Measurements from ENCODE around the gene DDX55. TPM values are rescaled to one million over a fixed set of nuclear protein-coding genes. Genes with fewer than 3 reads are reported as not detected.

DDX55 gene
- total and polyA plus RNA-seq, 12 donors: 9.8 to 34.7 (median 18.3) TPM

DNA sequence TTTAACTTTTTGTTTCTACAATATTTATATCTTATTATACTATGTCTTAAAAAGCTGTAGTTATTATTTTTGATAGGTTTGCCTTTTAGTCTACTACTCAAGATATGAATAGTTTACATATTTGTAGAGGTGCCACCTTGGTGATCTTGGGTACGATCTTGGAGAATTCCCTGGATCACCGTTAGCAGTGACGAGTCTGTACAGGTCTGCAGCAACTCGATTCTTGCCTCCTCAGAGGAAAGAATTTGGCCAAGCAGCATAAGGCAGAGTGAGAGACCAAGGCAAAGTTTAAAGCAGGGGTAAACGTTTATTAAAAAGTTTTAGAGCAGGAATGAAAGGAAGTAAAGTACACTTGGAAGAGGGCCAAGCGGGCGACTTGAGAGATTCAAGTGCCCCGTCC, 65.9 kb downstream of the DDX55 start:
- no peak overlapping the region for H3K27ac ChIP-seq
- no peak for TF ChIP-seq POLR2A (IDR thresholded peaks at IDR 0.05)
- TF ChIP-seq, protein P1, sequence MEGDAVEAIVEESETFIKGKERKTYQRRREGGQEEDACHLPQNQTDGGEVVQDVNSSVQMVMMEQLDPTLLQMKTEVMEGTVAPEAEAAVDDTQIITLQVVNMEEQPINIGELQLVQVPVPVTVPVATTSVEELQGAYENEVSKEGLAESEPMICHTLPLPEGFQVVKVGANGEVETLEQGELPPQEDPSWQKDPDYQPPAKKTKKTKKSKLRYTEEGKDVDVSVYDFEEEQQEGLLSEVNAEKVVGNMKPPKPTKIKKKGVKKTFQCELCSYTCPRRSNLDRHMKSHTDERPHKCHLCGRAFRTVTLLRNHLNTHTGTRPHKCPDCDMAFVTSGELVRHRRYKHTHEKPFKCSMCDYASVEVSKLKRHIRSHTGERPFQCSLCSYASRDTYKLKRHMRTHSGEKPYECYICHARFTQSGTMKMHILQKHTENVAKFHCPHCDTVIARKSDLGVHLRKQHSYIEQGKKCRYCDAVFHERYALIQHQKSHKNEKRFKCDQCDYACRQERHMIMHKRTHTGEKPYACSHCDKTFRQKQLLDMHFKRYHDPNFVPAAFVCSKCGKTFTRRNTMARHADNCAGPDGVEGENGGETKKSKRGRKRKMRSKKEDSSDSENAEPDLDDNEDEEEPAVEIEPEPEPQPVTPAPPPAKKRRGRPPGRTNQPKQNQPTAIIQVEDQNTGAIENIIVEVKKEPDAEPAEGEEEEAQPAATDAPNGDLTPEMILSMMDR (IDR thresholded peaks at IDR 0.05): no peak
- DNase-seq: no peak
- intact Hi-C loops (cut with DNase I): no loop called here
- no peak overlapping the region for H3K4me3 ChIP-seq
- H3K27me3 ChIP-seq: no peaks in the 10 kb centered on the region
- H3K4me1 ChIP-seq (replicated peaks in 1 of 2): peaks cover 5 to 13% of the 10 kb centered on the region in 2 donors
- H3K9me3 ChIP-seq (replicated peaks in 1 of 3): no peaks in the 10 kb centered on the region
- H3K36me3 ChIP-seq (replicated peaks in 1 of 2): no peaks in the 10 kb centered on the region
- WGBS, 4 donors: 79 to 85% (median 85%) methylated on average over 5 to 8 of the region's 8 CpGs

Small RNA genes lying within 50 kb of the gene (small RNA-seq; reads per million reads assigned to genes)
- 0.25 to 0.71 reads per million in 2 donors for gene SNORA9B

Other genes with a start within 250 kb of the DDX55 start
- gene SBNO1, start 237.3 kb upstream of the DDX55 start, total RNA-seq: 10 to 100 TPM; 10.3 to 30.9 (median 25.9) TPM
- 10 to 100 TPM in 1 of 3 donors, 1 to 10 TPM in 2; 3.8 to 20.7 (median 5.7) TPM for gene SBNO1, start 237.3 kb upstream of the DDX55 start, polyA plus RNA-seq
- gene KMT5A, start 218.0 kb upstream of the DDX55 start, total RNA-seq: 10 to 100 TPM; 17.2 to 29.4 (median 25.1) TPM
- gene KMT5A, start 218.0 kb upstream of the DDX55 start, polyA plus RNA-seq: 10 to 100 TPM; 18.0 to 37.3 (median 23.6) TPM
- 1 to 10 TPM; 1.1 to 6.6 (median 4.4) TPM for gene RILPL2, start 165.4 kb upstream of the DDX55 start, total RNA-seq
- 1 to 10 TPM; 2.5 to 4.4 (median 3.8) TPM for gene RILPL2, start 165.4 kb upstream of the DDX55 start, polyA plus RNA-seq
- 10 to 100 TPM; 12.5 to 37.4 (median 18.0) TPM for gene SNRNP35, start 144.0 kb upstream of the DDX55 start, total RNA-seq
- 100 to 1,000 TPM in 2 of 3 donors, 10 to 100 TPM in 1; 39.7 to 157 (median 104) TPM for gene SNRNP35, start 144.0 kb upstream of the DDX55 start, polyA plus RNA-seq
- 10 to 100 TPM; 12.9 to 25.2 (median 20.1) TPM for gene RILPL1, start 68.4 kb upstream of the DDX55 start, total RNA-seq
- 10 to 100 TPM; 14.5 to 42.9 (median 38.3) TPM for gene RILPL1, start 68.4 kb upstream of the DDX55 start, polyA plus RNA-seq
- 100 to 1,000 TPM; 122 to 361 (median 189) TPM for gene TMED2, start 17.5 kb upstream of the DDX55 start, total RNA-seq
- gene TMED2, start 17.5 kb upstream of the DDX55 start, polyA plus RNA-seq: 100 to 1,000 TPM in 1 of 3 donors, 10 to 100 TPM in 2; 25.1 to 337 (median 26.1) TPM
- 100 to 1,000 TPM in 4 of 9 donors, 10 to 100 TPM in 5; 46.6 to 171 (median 68.9) TPM for gene EIF2B1, start 31.6 kb downstream of the DDX55 start, total RNA-seq
- gene EIF2B1, start 31.6 kb downstream of the DDX55 start, polyA plus RNA-seq: 10 to 100 TPM; 36.2 to 54.0 (median 37.3) TPM
- gene GTF2H3, start 31.7 kb downstream of the DDX55 start, total RNA-seq: 10 to 100 TPM; 10.6 to 27.8 (median 20.9) TPM
- gene GTF2H3, start 31.7 kb downstream of the DDX55 start, polyA plus RNA-seq: 10 to 100 TPM in 1 of 3 donors, 1 to 10 TPM in 2; 4.2 to 35.6 (median 4.6) TPM
- gene TCTN2, start 69.0 kb downstream of the DDX55 start, total RNA-seq: 10 to 100 TPM in 3 of 9 donors, 1 to 10 TPM in 6; 5.8 to 17.9 (median 9.1) TPM
- 1 to 10 TPM; 4.8 to 6.4 (median 6.0) TPM for gene TCTN2, start 69.0 kb downstream of the DDX55 start, polyA plus RNA-seq
- 10 to 100 TPM; 10.7 to 46.1 (median 21.5) TPM for gene ATP6V0A2, start 110.3 kb downstream of the DDX55 start, total RNA-seq
- 10 to 100 TPM in 1 of 3 donors, 1 to 10 TPM in 2; 5.2 to 20.1 (median 5.7) TPM for gene ATP6V0A2, start 110.3 kb downstream of the DDX55 start, polyA plus RNA-seq
- 1 to 10 TPM in 1 of 9 donors, under 1 TPM in 8; 0.06 to 1.5 (median 0.25) TPM for gene DNAH10, start 160.2 kb downstream of the DDX55 start, total RNA-seq
- gene DNAH10, start 160.2 kb downstream of the DDX55 start, polyA plus RNA-seq: under 1 TPM; 0.10 to 0.59 (median 0.32) TPM

Data from adrenal gland (tissue), 12 donors.